GM10266 (cell line): ENCODE data around the gene APOL5.

ENCODE experiments used
- DNase-seq: peaks from one replicate; pipeline ENCODE4 v3.0.0; 2012; ENCODE audit errors: extremely low spot score
- TF ChIP-seq, protein P1 (sequence below): IDR thresholded peaks from 2 replicates; pipeline ENCODE4 v1.5.1; 2012; ENCODE audit warnings: mild to moderate bottlenecking, low read depth; ENCODE audit not compliant: control insufficient read depth, insufficient read depth; ENCODE audit errors: missing control alignments

APOL5 gene

DNA sequence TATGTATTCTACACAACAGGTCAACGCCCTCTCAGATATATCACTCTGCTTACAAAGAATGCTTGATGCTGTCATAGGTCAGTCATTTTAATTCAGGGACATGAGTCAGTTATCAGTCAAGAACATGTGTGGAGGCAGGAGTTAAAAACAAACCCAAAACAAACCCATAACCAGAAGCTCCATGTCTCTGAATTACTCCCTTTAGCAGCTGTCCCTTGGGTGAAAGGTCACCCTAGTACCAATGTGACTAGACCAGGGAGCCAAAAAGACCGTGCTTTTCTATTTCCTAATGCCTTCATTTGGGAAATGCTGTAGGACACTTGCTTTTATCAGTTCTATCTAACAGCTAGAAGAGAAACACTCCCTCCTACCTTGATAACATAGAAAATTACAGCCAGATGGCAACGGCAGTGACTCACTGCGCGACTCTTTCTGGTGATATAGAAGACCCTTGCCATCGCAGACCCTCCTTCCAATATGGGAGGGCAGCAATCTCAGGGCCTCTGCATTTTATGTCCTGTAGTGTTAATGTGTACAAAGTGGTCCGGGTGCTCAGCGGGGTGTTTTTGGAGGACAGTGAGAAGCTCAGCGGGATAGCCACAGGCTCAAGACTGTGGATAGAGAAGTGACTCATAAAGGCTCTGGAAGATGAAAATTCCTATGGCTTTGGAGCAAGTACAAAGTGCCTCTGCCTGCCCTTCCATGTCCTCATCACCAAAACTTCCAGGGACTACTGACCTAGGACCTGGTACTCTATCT, 24.8 kb downstream of the APOL5 start:
- no peak for DNase-seq
- TF ChIP-seq, protein P1, sequence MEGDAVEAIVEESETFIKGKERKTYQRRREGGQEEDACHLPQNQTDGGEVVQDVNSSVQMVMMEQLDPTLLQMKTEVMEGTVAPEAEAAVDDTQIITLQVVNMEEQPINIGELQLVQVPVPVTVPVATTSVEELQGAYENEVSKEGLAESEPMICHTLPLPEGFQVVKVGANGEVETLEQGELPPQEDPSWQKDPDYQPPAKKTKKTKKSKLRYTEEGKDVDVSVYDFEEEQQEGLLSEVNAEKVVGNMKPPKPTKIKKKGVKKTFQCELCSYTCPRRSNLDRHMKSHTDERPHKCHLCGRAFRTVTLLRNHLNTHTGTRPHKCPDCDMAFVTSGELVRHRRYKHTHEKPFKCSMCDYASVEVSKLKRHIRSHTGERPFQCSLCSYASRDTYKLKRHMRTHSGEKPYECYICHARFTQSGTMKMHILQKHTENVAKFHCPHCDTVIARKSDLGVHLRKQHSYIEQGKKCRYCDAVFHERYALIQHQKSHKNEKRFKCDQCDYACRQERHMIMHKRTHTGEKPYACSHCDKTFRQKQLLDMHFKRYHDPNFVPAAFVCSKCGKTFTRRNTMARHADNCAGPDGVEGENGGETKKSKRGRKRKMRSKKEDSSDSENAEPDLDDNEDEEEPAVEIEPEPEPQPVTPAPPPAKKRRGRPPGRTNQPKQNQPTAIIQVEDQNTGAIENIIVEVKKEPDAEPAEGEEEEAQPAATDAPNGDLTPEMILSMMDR = no peak

DNA sequence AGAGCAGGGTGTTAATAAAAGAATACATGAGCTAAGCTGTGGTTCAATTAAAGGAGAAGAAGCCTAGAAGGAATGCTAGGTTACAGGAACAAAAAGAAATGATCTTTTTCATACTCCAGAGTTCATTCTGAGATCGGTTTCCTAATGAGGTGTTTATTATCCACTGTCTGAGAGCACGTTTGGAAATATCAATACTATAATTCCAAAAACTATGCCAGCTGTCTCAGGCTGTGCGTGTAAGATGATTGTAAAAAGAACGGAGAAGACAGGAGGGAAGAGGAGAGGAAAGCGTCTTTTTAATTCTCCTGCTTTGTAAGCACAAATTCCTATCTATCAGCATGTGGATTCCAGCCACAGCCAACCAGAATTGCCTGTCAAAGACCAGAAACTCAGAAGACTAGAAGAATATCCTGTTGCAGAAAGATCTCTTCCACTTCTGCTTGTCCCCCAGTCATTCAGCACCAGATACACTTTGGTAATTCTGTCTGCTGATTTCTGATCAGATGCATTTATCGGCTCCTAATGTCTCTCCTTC, 25.7 kb downstream of the APOL5 start:
- no peak for DNase-seq
- TF ChIP-seq, protein P1 = no peak

DNA sequence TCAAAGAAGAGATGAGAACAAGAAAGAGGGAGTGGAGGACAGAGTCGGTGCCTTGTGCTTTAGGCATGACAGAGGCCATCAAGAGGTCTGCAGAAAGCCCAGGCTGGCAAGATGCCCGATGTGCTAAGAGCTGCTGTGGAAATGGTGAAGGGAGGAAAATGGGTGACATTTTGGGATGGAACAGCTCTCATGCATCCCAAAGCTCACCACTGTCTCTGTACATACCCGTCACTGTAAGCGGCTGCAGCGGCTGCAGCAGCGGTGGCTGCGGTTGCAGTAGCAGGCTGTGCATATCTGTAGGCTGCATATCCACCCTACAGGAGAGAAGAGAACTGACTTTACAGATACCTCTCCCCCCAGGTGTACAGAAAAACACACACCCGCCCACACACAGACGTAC, 28.6 kb downstream of the APOL5 start:
- no peak for DNase-seq
- TF ChIP-seq, protein P1 = no peak

DNA sequence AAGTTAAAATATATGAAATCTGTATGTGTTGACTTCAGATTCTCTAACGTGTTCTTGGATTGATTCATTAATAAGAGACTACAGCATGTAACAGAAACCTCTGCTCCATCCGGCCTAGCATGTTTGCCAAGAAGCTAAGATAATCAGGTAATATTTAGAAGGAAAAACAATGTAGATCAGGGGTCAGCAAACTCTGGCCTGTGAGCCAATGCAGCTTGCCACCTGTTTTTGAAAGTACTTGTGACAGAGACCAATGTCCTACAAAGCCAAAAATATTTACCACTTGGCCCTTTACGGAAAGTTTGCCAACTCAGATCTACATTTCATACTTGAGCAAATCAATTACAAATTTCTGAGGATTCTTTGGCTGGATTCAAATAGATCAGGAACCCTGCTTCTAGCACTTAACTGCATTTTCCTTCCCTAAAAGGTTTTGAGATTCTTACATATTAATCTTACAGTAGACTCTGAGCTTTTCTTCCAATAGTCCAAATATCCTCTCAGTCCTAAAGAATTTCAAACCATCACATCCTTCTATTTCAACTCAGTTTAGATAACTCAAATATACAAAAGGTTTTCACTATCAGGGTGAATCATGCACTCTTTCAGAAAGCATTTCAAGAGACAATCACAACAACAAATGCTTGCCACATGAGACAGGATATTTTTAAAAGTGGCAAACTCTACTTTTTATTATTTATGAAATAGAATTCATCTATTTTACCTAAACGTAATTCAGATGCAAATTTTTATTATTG, 29.5 kb downstream of the APOL5 start:
- TF ChIP-seq, protein P1 = no peak
- no peak for DNase-seq

DNA sequence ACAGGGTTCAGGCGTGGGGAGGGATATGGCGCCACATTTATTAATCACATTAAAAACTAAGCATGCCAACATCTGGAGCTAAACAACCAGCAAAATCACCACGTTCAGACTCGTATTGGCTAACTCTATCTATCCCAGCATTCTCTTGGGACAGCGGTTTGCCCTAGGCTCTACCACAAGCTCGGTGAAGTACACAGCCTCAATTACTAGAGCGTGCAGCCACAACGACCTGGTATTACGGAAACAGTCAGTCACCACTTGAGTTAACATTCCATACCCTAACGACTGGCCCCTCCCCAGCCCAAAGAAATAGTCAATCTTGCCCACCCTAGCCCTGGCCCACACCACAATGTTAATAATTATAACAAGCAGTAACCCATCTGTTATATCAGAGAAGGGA, 32.1 kb downstream of the APOL5 start:
- DNase-seq = peak; percentile 28
- TF ChIP-seq, protein P1 = no peak

DNA sequence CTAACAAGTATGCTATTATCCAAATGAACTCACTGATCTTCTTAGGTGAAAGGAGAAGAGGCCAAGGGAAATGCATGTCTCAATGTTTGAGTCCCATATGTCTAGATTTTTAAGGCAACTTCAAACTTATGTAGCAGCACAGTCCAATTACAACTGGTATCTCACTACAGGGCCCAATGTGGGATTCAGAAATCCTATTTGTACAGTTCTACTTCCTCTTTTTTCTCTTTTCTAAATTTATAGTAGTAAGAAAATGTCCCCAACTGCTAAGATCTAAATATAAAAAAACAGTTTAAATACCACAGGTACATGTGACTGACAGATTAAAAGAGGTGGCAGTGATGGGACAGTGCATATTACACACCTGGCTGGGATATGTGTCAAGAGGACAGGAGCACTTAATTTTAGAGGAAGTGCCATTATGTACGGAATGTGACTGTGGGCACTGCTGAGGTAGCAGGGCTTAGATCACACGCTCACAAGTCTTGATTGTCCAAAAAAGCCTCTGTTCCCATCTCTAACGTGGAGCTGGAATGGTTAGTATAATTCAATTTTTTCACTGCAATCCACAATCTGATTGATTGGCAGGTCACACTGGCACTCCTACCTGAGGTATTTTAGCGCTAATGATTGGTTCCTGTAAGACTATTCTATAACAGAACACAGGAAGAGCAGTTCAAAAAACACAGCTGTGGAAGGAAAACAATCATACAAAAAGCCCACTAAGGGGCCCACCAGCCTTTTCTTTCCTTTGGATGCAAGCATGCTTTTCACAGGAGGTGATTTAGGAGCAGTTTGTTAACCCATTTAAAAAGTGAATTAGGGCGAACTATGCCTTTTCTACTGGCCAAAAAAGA, 34.6 kb downstream of the APOL5 start:
- TF ChIP-seq, protein P1 = no peak

More for the DNA sequence above, 34.6 kb downstream of the APOL5 start:
- DNase-seq = no peak
